ENCODE measurements around the gene SLC25A25. TPM values are rescaled to one million over a fixed set of nuclear protein-coding genes. Genes with fewer than 3 reads are reported as not detected.

The SLC25A25 gene
- total RNA-seq, 2 donors from 2014 or later = 12.9 to 13.1 TPM

GRCh38 chr9:128026255-128026772, 41.7 kb upstream of the SLC25A25 start:
- no peak for TF ChIP-seq CTCF (conservative IDR thresholded peaks at IDR 0.05)
- H3K4me1 ChIP-seq (ENCODE audit: control insufficient read depth, insufficient read depth, low read length) = no peaks in the 10 kb centered on the region
- H3K4me3 ChIP-seq (ENCODE audit: low read length) = no peak overlapping the region
- H3K4me1 Mint-ChIP-seq = no peaks in the 10 kb centered on the region
- no peaks in the 10 kb centered on the region for H3K36me3 ChIP-seq (ENCODE audit: control insufficient read depth, insufficient read depth, low read length)
- 91 to 94% methylated on average over 12 of the region's 12 CpGs for WGBS, 2 experiments (ENCODE audit: insufficient coverage in 1 of 2, insufficient read length in 1 of 2)
- no peak for DNase-seq
- no peaks in the 10 kb centered on the region for H3K27me3 Mint-ChIP-seq (ENCODE audit: insufficient read depth)
- no peak overlapping the region for H3K4me3 Mint-ChIP-seq
- no peaks in the 10 kb centered on the region for H3K9me3 ChIP-seq (ENCODE audit: control insufficient read depth, low read length)
- no peak overlapping the region for H3K9ac ChIP-seq (ENCODE audit: extremely low read depth, low read length, poor library complexity, severe bottlenecking)
- no peak overlapping the region for H3K27ac Mint-ChIP-seq
- no peaks in the 10 kb centered on the region for H3K27me3 ChIP-seq (ENCODE audit: control insufficient read depth, insufficient read depth, low read length, poor library complexity, severe bottlenecking)
- H3K27ac ChIP-seq (ENCODE audit: low read depth, low read length) = no peak overlapping the region
- no peaks in the 10 kb centered on the region for H3K9me3 Mint-ChIP-seq
- no peaks in the 10 kb centered on the region for H3K36me3 Mint-ChIP-seq (ENCODE audit: low read depth)

- Histone ChIP-seq H3K4me1 (ENCODE audit: control insufficient read depth, insufficient read depth, low read length) (no peaks in the 10 kb centered on the region), H3K27me3 (ENCODE audit: control insufficient read depth, insufficient read depth, low read length, poor library complexity, severe bottlenecking) (no peaks in the 10 kb centered on the region), H3K27ac (ENCODE audit: low read depth, low read length) (no peak overlapping the region), H3K4me3 (ENCODE audit: low read length) (no peak overlapping the region), H3K9ac (ENCODE audit: extremely low read depth, low read length, poor library complexity, severe bottlenecking) (no peak overlapping the region), H3K9me3 (ENCODE audit: control insufficient read depth, low read length) (no peaks in the 10 kb centered on the region), H3K36me3 (ENCODE audit: control insufficient read depth, insufficient read depth, low read length) (no peaks in the 10 kb centered on the region)
- Mint-ChIP-seq H3K27ac (peak overlapping the region; percentile 50), H3K4me1 (no peaks in the 10 kb centered on the region), H3K4me3 (no peak overlapping the region), H3K27me3 (ENCODE audit: insufficient read depth) (no peaks in the 10 kb centered on the region), H3K36me3 (ENCODE audit: low read depth) (no peaks in the 10 kb centered on the region), H3K9me3 (no peaks in the 10 kb centered on the region)
- no peak for TF ChIP-seq CTCF (conservative IDR thresholded peaks at IDR 0.05)
- DNase-seq = no peak
- WGBS, 2 experiments (ENCODE audit: insufficient coverage in 1 of 2, insufficient read length in 1 of 2) = 90 to 98% methylated on average over 8 to 11 of the region's 11 CpGs
These were observed 41.1 kb upstream of the SLC25A25 start for GRCh38 chr9:128026773-128027541.

DNA sequence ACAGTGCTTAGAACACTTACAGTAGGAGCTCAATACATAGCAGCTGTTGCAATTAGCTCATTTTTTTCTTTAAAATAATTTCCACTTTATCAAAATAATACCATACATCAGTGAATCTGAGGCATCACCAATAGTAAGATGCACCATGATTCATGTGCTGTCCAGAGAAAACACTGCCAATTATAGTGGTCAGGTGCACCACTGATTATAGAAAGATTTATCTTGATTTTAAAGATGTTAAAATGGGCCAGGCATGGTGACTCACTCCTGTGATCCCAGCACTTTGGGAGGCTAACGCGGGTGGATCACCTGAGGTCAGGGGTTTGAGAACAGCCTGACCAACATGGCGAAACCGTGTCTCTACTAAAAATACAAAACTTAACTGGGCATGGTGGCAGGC, 40.3 kb upstream of the SLC25A25 start:
- no peak for TF ChIP-seq CTCF (conservative IDR thresholded peaks at IDR 0.05)
- Histone ChIP-seq H3K4me1 (ENCODE audit: control insufficient read depth, insufficient read depth, low read length) (no peaks in the 10 kb centered on the region), H3K27ac (ENCODE audit: low read depth, low read length) (no peak overlapping the region), H3K4me3 (ENCODE audit: low read length) (no peak overlapping the region), H3K36me3 (ENCODE audit: control insufficient read depth, insufficient read depth, low read length) (no peaks in the 10 kb centered on the region), H3K27me3 (ENCODE audit: control insufficient read depth, insufficient read depth, low read length, poor library complexity, severe bottlenecking) (no peaks in the 10 kb centered on the region), H3K9me3 (ENCODE audit: control insufficient read depth, low read length) (no peaks in the 10 kb centered on the region), H3K9ac (ENCODE audit: extremely low read depth, low read length, poor library complexity, severe bottlenecking) (no peak overlapping the region)
- H3K27me3 Mint-ChIP-seq (ENCODE audit: insufficient read depth) = no peaks in the 10 kb centered on the region
- no peak overlapping the region for H3K27ac Mint-ChIP-seq
- no peaks in the 10 kb centered on the region for H3K36me3 Mint-ChIP-seq (ENCODE audit: low read depth)
- H3K4me1 Mint-ChIP-seq = no peaks in the 10 kb centered on the region
- no peaks in the 10 kb centered on the region for H3K9me3 Mint-ChIP-seq
- no peak overlapping the region for H3K4me3 Mint-ChIP-seq
- no peak for DNase-seq
- WGBS, 2 experiments (ENCODE audit: insufficient coverage in 1 of 2, insufficient read length in 1 of 2) = 96% methylated on average over 4 of the region's 4 CpGs; no CpG with 5 or more reads in 1 of the 2 experiments

Measured in endodermal cell (in vitro differentiated cells).